ENCODE measurements around the gene STARD3. TPM values are rescaled to one million over a fixed set of nuclear protein-coding genes. Genes with fewer than 3 reads are reported as not detected.
"Not testable (repeated sequence)": the region's sequence is repeated elsewhere in the genome, so short reads cannot be mapped to it uniquely, and the experiment has no call there.

STARD3 gene
- polyA plus RNA-seq, 4 donors = 44.2 to 57.8 (median 47.0) TPM

DNA sequence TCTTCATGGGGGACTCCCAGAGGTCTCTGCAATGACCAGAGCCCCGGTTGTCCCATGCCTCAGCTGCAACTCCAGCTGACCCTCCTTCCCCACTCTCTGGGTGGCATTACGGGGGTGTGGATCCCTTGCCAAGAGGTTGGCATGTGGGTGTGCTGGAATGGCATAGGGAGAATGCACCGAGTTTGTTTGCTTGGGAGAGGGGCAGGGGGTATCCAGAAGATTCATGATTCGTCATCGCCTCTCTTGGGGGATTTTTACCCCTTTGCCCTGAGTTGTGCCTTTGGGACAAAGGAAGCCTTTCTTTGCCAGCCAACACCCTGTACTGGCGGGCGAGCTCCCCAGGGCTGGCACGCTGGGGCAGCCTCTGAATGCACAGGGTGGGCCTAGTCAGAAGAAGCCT, 69.4 kb downstream of the STARD3 start:
- no peak for DNase-seq (ENCODE audit: low read depth in 4 of 4, low spot score in 2 of 4)

GRCh38 chr17:39706921-39707337, 70.0 kb downstream of the STARD3 start:
- no peak for DNase-seq (ENCODE audit: low read depth in 4 of 4, low spot score in 2 of 4)

DNA sequence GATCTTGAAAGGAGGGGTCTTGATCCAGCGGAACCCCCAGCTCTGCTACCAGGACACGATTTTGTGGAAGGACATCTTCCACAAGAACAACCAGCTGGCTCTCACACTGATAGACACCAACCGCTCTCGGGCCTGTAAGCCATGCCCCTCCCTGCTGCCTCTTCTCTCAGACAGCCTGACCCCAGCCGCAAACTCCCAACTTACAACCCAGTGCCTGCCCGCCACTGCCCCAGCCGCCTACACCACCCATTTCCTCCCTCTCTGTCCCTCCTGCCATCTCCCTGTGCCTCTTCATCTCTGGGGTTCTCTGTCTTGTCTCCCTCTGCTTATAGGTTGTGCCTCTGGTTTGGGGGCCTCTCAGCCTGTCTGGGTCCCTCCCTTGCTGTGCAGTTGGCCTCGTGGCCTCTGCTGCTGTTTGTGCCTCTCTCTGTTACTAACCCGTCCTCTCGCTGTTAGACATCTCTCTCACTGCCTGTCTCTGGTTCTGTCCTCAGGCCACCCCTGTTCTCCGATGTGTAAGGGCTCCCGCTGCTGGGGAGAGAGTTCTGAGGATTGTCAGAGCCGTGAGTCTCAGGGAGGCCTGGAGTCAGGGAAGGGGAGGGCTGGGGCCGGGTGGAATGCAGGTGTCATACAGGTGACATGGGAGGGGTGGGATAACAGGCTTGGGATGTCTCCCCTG, 72.5 kb downstream of the STARD3 start:
- no peak for DNase-seq (ENCODE audit: low read depth in 4 of 4, low spot score in 2 of 4)

- DNase-seq (ENCODE audit: low read depth in 4 of 4, low spot score in 2 of 4) = no peak
These were observed 73.3 kb downstream of the STARD3 start for GRCh38 chr17:39709998-39710964.

GRCh38 chr17:39711071-39711470, 74.1 kb downstream of the STARD3 start:
- not testable (repeated sequence) for DNase-seq (ENCODE audit: low read depth in 4 of 4, low spot score in 2 of 4)

- DNase-seq (ENCODE audit: low read depth in 4 of 4, low spot score in 2 of 4) = no peak
These were observed 74.9 kb downstream of the STARD3 start for GRCh38 chr17:39711851-39712250.

Other genes with a start within 250 kb of the STARD3 start
- 10 to 100 TPM; 11.4 to 17.4 (median 13.2) TPM for gene FBXL20, start 235.5 kb upstream of the STARD3 start, polyA plus RNA-seq (ENCODE audit: insufficient read length in 4 of 4)
- 10 to 100 TPM; 47.0 to 54.9 (median 51.7) TPM for gene MED1, start 185.9 kb upstream of the STARD3 start, polyA plus RNA-seq (ENCODE audit: insufficient read length in 4 of 4)
- gene CDK12, start 175.7 kb upstream of the STARD3 start, polyA plus RNA-seq (ENCODE audit: insufficient read length in 4 of 4) = 10 to 100 TPM; 40.6 to 70.5 (median 56.3) TPM
- gene NEUROD2, start 29.2 kb upstream of the STARD3 start, polyA plus RNA-seq (ENCODE audit: insufficient read length in 4 of 4) = under 1 TPM in 3 of 4 donors, not detected in 1; 0.03 to 0.07 (median 0.06) TPM
- gene PPP1R1B, start 10.2 kb upstream of the STARD3 start, polyA plus RNA-seq (ENCODE audit: insufficient read length in 4 of 4) = 10 to 100 TPM; 10.9 to 19.8 (median 14.1) TPM
- gene TCAP, start 28.2 kb downstream of the STARD3 start, polyA plus RNA-seq (ENCODE audit: insufficient read length in 4 of 4) = 1 to 10 TPM; 1.1 to 2.2 (median 1.7) TPM
- gene PNMT, start 31.3 kb downstream of the STARD3 start, polyA plus RNA-seq (ENCODE audit: insufficient read length in 4 of 4) = 1 to 10 TPM; 2.1 to 4.5 (median 2.7) TPM
- 10 to 100 TPM; 36.7 to 48.7 (median 43.1) TPM for gene PGAP3, start 50.9 kb downstream of the STARD3 start, polyA plus RNA-seq (ENCODE audit: insufficient read length in 4 of 4)
- gene ERBB2, start 62.9 kb downstream of the STARD3 start, polyA plus RNA-seq (ENCODE audit: insufficient read length in 4 of 4) = 100 to 1,000 TPM; 173 to 226 (median 187) TPM
- 10 to 100 TPM; 32.3 to 44.6 (median 36.6) TPM for gene MIEN1, start 93.4 kb downstream of the STARD3 start, polyA plus RNA-seq (ENCODE audit: insufficient read length in 4 of 4)
- gene GRB7, start 100.8 kb downstream of the STARD3 start, polyA plus RNA-seq (ENCODE audit: insufficient read length in 4 of 4) = 10 to 100 TPM; 30.0 to 52.1 (median 37.1) TPM
- under 1 TPM; 0.14 to 0.33 (median 0.25) TPM for gene IKZF3, start 227.2 kb downstream of the STARD3 start, polyA plus RNA-seq (ENCODE audit: insufficient read length in 4 of 4)
- gene ZPBP2, start 231.1 kb downstream of the STARD3 start, polyA plus RNA-seq (ENCODE audit: insufficient read length in 4 of 4) = not detected

Data from left renal cortex interstitium (tissue), 4 donors.